ENCODE results near the gene IFNK.

IFNK gene

GRCh38 chr9:27569406-27569805, 45.3 kb downstream of the IFNK start:
- H3K4me3 ChIP-seq (ENCODE audit: insufficient read depth in 1 of 2, low read depth in 1 of 2, low read length in 2 of 2): no peak overlapping the region
- WGBS: no CpG with 5 or more reads among the region's 2 CpGs
- no peaks in the 10 kb centered on the region for H3K9me3 ChIP-seq (ENCODE audit: control insufficient read depth, low read length)
- H4K91ac ChIP-seq (ENCODE audit: low read length): no peak overlapping the region
- no peak overlapping the region for H4K8ac ChIP-seq (ENCODE audit: low read length)
- H3K23ac ChIP-seq (ENCODE audit: low read length in 2 of 2): no peak overlapping the region
- H3K27me3 ChIP-seq (ENCODE audit: control insufficient read depth in 1 of 2, insufficient read depth in 1 of 2, low read length in 2 of 2): no peaks in the 10 kb centered on the region
- H3K18ac ChIP-seq (ENCODE audit: low read depth in 1 of 2, low read length in 2 of 2): no peak overlapping the region
- H3K79me1 ChIP-seq (replicated peaks; ENCODE audit: low read length, poor library complexity, severe bottlenecking): no peaks in the 10 kb centered on the region
- H3K9ac ChIP-seq (ENCODE audit: low read length): no peak overlapping the region
- peaks cover 2% of the 10 kb centered on the region for H3K4me1 ChIP-seq (ENCODE audit: control insufficient read depth, insufficient read depth, low read depth, low read length)
- H2BK120ac ChIP-seq (ENCODE audit: low read depth, low read length): no peak overlapping the region
- DNase-seq: no peak
- no peak overlapping the region for H3K14ac ChIP-seq (ENCODE audit: low read length in 2 of 2)
- H2AFZ ChIP-seq (ENCODE audit: low read depth, low read length): no peak overlapping the region
- no peak overlapping the region for H2BK15ac ChIP-seq (ENCODE audit: low read depth, poor library complexity, severe bottlenecking)
- H2BK12ac ChIP-seq (ENCODE audit: low read length in 2 of 2): no peak overlapping the region
- no peak overlapping the region for H3K4me2 ChIP-seq (ENCODE audit: low read length, poor library complexity, severe bottlenecking)
- no peak overlapping the region for H3K27ac ChIP-seq (ENCODE audit: low read length, poor library complexity, severe bottlenecking)
- H3K36me3 ChIP-seq (ENCODE audit: control insufficient read depth in 1 of 2, insufficient read depth in 2 of 2, low read depth in 1 of 2, low read length in 2 of 2): peaks cover 0 to 18% of the 10 kb centered on the region in 2 experiments
- no peak overlapping the region for H2BK5ac ChIP-seq (ENCODE audit: low read depth, low read length, poor library complexity, severe bottlenecking)
- H2AK5ac ChIP-seq (ENCODE audit: low read length, severe bottlenecking): no peak overlapping the region
- no peak overlapping the region for H3K4ac ChIP-seq (ENCODE audit: low read depth in 1 of 2, low read length in 2 of 2)

GRCh38 chr9:27571011-27571410, 46.9 kb downstream of the IFNK start:
- H3K9me3 ChIP-seq (ENCODE audit: control insufficient read depth, low read length): no peaks in the 10 kb centered on the region
- H3K79me1 ChIP-seq (replicated peaks; ENCODE audit: low read length, poor library complexity, severe bottlenecking): no peaks in the 10 kb centered on the region
- peaks cover 0 to 9% of the 10 kb centered on the region in 2 experiments for H3K36me3 ChIP-seq (ENCODE audit: control insufficient read depth in 1 of 2, insufficient read depth in 2 of 2, low read depth in 1 of 2, low read length in 2 of 2)
- no peak overlapping the region for H2AK5ac ChIP-seq (ENCODE audit: low read length, severe bottlenecking)
- H3K14ac ChIP-seq (ENCODE audit: low read length in 2 of 2): no peak overlapping the region
- H3K9ac ChIP-seq (ENCODE audit: low read length): no peak overlapping the region
- WGBS: 95% methylated on average over 2 of the region's 4 CpGs
- no peak overlapping the region for H3K4me2 ChIP-seq (ENCODE audit: low read length, poor library complexity, severe bottlenecking)
- no peak for DNase-seq
- H4K91ac ChIP-seq (ENCODE audit: low read length): no peak overlapping the region
- H2BK15ac ChIP-seq (ENCODE audit: low read depth, poor library complexity, severe bottlenecking): no peak overlapping the region
- no peak overlapping the region for H3K4me3 ChIP-seq (ENCODE audit: insufficient read depth in 1 of 2, low read depth in 1 of 2, low read length in 2 of 2)
- no peak overlapping the region for H2BK120ac ChIP-seq (ENCODE audit: low read depth, low read length)
- H3K4me1 ChIP-seq (ENCODE audit: control insufficient read depth, insufficient read depth, low read depth, low read length): peaks cover 2% of the 10 kb centered on the region
- no peak overlapping the region for H3K18ac ChIP-seq (ENCODE audit: low read depth in 1 of 2, low read length in 2 of 2)
- H2BK12ac ChIP-seq (ENCODE audit: low read length in 2 of 2): no peak overlapping the region
- no peak overlapping the region for H3K27ac ChIP-seq (ENCODE audit: low read length, poor library complexity, severe bottlenecking)
- H3K4ac ChIP-seq (ENCODE audit: low read depth in 1 of 2, low read length in 2 of 2): no peak overlapping the region
- H3K27me3 ChIP-seq (ENCODE audit: control insufficient read depth in 1 of 2, insufficient read depth in 1 of 2, low read length in 2 of 2): peaks cover 0 to 3% of the 10 kb centered on the region in 2 experiments
- H2AFZ ChIP-seq (ENCODE audit: low read depth, low read length): no peak overlapping the region
- H2BK5ac ChIP-seq (ENCODE audit: low read depth, low read length, poor library complexity, severe bottlenecking): no peak overlapping the region
- no peak overlapping the region for H3K23ac ChIP-seq (ENCODE audit: low read length in 2 of 2)
- no peak overlapping the region for H4K8ac ChIP-seq (ENCODE audit: low read length)

GRCh38 chr9:27572061-27572460, 48.0 kb downstream of the IFNK start:
- no peak for DNase-seq
- Histone ChIP-seq H2BK120ac (ENCODE audit: low read depth, low read length) (no peak overlapping the region), H2BK12ac (ENCODE audit: low read length in 2 of 2) (peak overlapping the region in 1 of 2 experiments; percentile 42), H3K27me3 (ENCODE audit: control insufficient read depth in 1 of 2, insufficient read depth in 1 of 2, low read length in 2 of 2) (peaks cover 0 to 3% of the 10 kb centered on the region in 2 experiments), H3K4ac (ENCODE audit: low read depth in 1 of 2, low read length in 2 of 2) (no peak overlapping the region), H3K14ac (ENCODE audit: low read length in 2 of 2) (no peak overlapping the region), H4K91ac (ENCODE audit: low read length) (no peak overlapping the region), H3K9ac (ENCODE audit: low read length) (peak overlapping the region; percentile 92), H3K9me3 (ENCODE audit: control insufficient read depth, low read length) (no peaks in the 10 kb centered on the region), H2BK15ac (ENCODE audit: low read depth, poor library complexity, severe bottlenecking) (no peak overlapping the region), H3K23ac (ENCODE audit: low read length in 2 of 2) (no peak overlapping the region), H3K27ac (ENCODE audit: low read length, poor library complexity, severe bottlenecking) (no peak overlapping the region), H2AK5ac (ENCODE audit: low read length, severe bottlenecking) (no peak overlapping the region), H3K4me3 (ENCODE audit: insufficient read depth in 1 of 2, low read depth in 1 of 2, low read length in 2 of 2) (peak overlapping the region in 1 of 2 experiments; percentile 84), H4K8ac (ENCODE audit: low read length) (no peak overlapping the region), H3K36me3 (ENCODE audit: control insufficient read depth in 1 of 2, insufficient read depth in 2 of 2, low read depth in 1 of 2, low read length in 2 of 2) (no peaks in the 10 kb centered on the region), H3K4me1 (ENCODE audit: control insufficient read depth, insufficient read depth, low read depth, low read length) (peaks cover 2% of the 10 kb centered on the region), H3K18ac (ENCODE audit: low read depth in 1 of 2, low read length in 2 of 2) (no peak overlapping the region), H2BK5ac (ENCODE audit: low read depth, low read length, poor library complexity, severe bottlenecking) (no peak overlapping the region), H2AFZ (ENCODE audit: low read depth, low read length) (no peak overlapping the region), H3K4me2 (ENCODE audit: low read length, poor library complexity, severe bottlenecking) (no peak overlapping the region), H3K79me1 (replicated peaks; ENCODE audit: low read length, poor library complexity, severe bottlenecking) (no peaks in the 10 kb centered on the region)
- WGBS: 75% methylated on average over 1 of the region's 3 CpGs

GRCh38 chr9:27572566-27572917, 48.5 kb downstream of the IFNK start:
- peaks cover 2% of the 10 kb centered on the region for H3K4me1 ChIP-seq (ENCODE audit: control insufficient read depth, insufficient read depth, low read depth, low read length)
- no peaks in the 10 kb centered on the region for H3K36me3 ChIP-seq (ENCODE audit: control insufficient read depth in 1 of 2, insufficient read depth in 2 of 2, low read depth in 1 of 2, low read length in 2 of 2)
- peak overlapping the region in 1 of 2 experiments; percentile 26 for H3K18ac ChIP-seq (ENCODE audit: low read depth in 1 of 2, low read length in 2 of 2)
- peak overlapping the region; percentile 56 to 84 for H3K4me3 ChIP-seq (ENCODE audit: insufficient read depth in 1 of 2, low read depth in 1 of 2, low read length in 2 of 2)
- H4K8ac ChIP-seq (ENCODE audit: low read length): no peak overlapping the region
- WGBS: 0% methylated on average over 6 of the region's 6 CpGs
- DNase-seq: peak; percentile 83
- H3K4ac ChIP-seq (ENCODE audit: low read depth in 1 of 2, low read length in 2 of 2): peak overlapping the region in 1 of 2 experiments; percentile 40
- H4K91ac ChIP-seq (ENCODE audit: low read length): no peak overlapping the region
- no peaks in the 10 kb centered on the region for H3K79me1 ChIP-seq (replicated peaks; ENCODE audit: low read length, poor library complexity, severe bottlenecking)
- H3K9me3 ChIP-seq (ENCODE audit: control insufficient read depth, low read length): no peaks in the 10 kb centered on the region
- H3K14ac ChIP-seq (ENCODE audit: low read length in 2 of 2): no peak overlapping the region
- no peak overlapping the region for H2BK120ac ChIP-seq (ENCODE audit: low read depth, low read length)
- peak overlapping the region; percentile 67 for H3K4me2 ChIP-seq (ENCODE audit: low read length, poor library complexity, severe bottlenecking)
- peak overlapping the region in 1 of 2 experiments; percentile 46 for H3K23ac ChIP-seq (ENCODE audit: low read length in 2 of 2)
- no peak overlapping the region for H2BK5ac ChIP-seq (ENCODE audit: low read depth, low read length, poor library complexity, severe bottlenecking)
- no peak overlapping the region for H2BK12ac ChIP-seq (ENCODE audit: low read length in 2 of 2)
- H2BK15ac ChIP-seq (ENCODE audit: low read depth, poor library complexity, severe bottlenecking): no peak overlapping the region
- H3K27me3 ChIP-seq (ENCODE audit: control insufficient read depth in 1 of 2, insufficient read depth in 1 of 2, low read length in 2 of 2): peaks cover 0 to 3% of the 10 kb centered on the region in 2 experiments
- H2AFZ ChIP-seq (ENCODE audit: low read depth, low read length): peak overlapping the region; percentile 72
- H3K27ac ChIP-seq (ENCODE audit: low read length, poor library complexity, severe bottlenecking): no peak overlapping the region
- peak overlapping the region; percentile 92 for H3K9ac ChIP-seq (ENCODE audit: low read length)
- no peak overlapping the region for H2AK5ac ChIP-seq (ENCODE audit: low read length, severe bottlenecking)
